ENCODE measurements around the gene NTF3. TPM values are rescaled to one million over a fixed set of nuclear protein-coding genes. Genes with fewer than 3 reads are reported as not detected.

The NTF3 gene
- total RNA-seq, 1 experiment from 2014 or later, result not detected

GRCh38 chr12:5503774-5504173 is 71.9 kb downstream of the NTF3 start:
- ChIA-PET CTCF (no interaction called here), POLR2A (no interaction called here), RAD21 (ENCODE audit: low non-redundant PET in 1 of 2, low total read pairs in 2 of 2, uncharacterized antibody in 2 of 2, unreplicated experiment in 2 of 2) (no interaction called here)
- Histone ChIP-seq H3K27ac (ENCODE audit: low read depth, low read length) (no peak overlapping the region), H3K9me2 (ENCODE audit: insufficient read depth) (no peaks in the 10 kb centered on the region), H3K4me3 (replicated peaks in 1 of 2; ENCODE audit: low read depth in 1 of 2, low read length in 2 of 2) (no peak overlapping the region), H3K79me2 (ENCODE audit: insufficient read depth, low read length) (no peaks in the 10 kb centered on the region), H3K4me1 (ENCODE audit: control insufficient read depth in 1 of 2, insufficient read depth in 2 of 2, low read length in 2 of 2) (no peaks in the 10 kb centered on the region), H3K4me2 (ENCODE audit: low read length) (no peak overlapping the region), H3K27me3 (ENCODE audit: insufficient read depth, low read length) (peaks cover 41% of the 10 kb centered on the region; the same call in 1 of the 2 replicates), H2AFZ (ENCODE audit: low read depth, low read length, poor library complexity, severe bottlenecking) (no peak overlapping the region), H3K9ac (ENCODE audit: low read length) (no peak overlapping the region), H3K9me3 (ENCODE audit: control insufficient read depth in 1 of 2, insufficient read depth in 1 of 2, low read depth in 1 of 2, low read length in 2 of 2) (no peaks in the 10 kb centered on the region), H3K36me3 (ENCODE audit: control insufficient read depth in 1 of 2, insufficient read depth in 2 of 2, low read length in 2 of 2) (no peaks in the 10 kb centered on the region), H4K20me1 (ENCODE audit: insufficient read depth) (no peaks in the 10 kb centered on the region)
- ATAC-seq, result no peak
- intact Hi-C loops (cut with micrococcal nuclease), result no loop called here
- DNase-seq (ENCODE audit: low read depth, low spot score), result no peak
- no TSS peak for BruUV-seq (replicated peaks)
- TF ChIP-seq SRF (IDR thresholded peaks at IDR 0.05; ENCODE audit: low read depth) (no peak), ELF1 (IDR thresholded peaks at IDR 0.05; ENCODE audit: borderline replicate concordance, low read depth) (no peak), ZFX (IDR thresholded peaks at IDR 0.05) (no peak), TCF7L2 (IDR thresholded peaks at IDR 0.05; ENCODE audit: borderline replicate concordance, extremely low read depth, insufficient read depth, insufficient read length) (no peak), CBX3 (IDR thresholded peaks at IDR 0.05; ENCODE audit: low read depth) (no peak)

DNA sequence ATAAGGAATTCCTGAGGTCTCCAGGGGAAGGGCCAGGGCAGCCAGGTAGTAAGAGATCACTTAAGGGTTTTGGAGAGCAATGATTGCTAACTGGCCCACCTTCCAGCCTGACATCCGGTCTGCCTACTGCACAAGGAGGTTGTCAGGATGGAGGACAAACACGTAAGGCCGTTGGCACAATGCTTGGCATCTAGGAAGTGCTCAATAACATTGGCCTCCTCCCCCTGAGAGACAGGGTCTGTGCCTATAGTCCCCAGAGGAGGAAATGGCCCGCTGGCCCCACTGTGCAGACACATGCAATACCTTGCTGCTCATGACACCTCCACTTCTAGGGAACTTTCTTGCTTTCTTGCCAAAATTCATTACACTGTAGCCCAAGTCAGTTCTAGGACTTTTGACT is 73.2 kb downstream of the NTF3 start:
- Histone ChIP-seq H3K9ac (ENCODE audit: low read length) (no peak overlapping the region), H3K4me2 (ENCODE audit: low read length) (no peak overlapping the region), H3K27ac (ENCODE audit: low read depth, low read length) (no peak overlapping the region), H3K4me1 (ENCODE audit: control insufficient read depth in 1 of 2, insufficient read depth in 2 of 2, low read length in 2 of 2) (no peaks in the 10 kb centered on the region), H3K79me2 (ENCODE audit: insufficient read depth, low read length) (no peaks in the 10 kb centered on the region), H2AFZ (ENCODE audit: low read depth, low read length, poor library complexity, severe bottlenecking) (no peak overlapping the region), H4K20me1 (ENCODE audit: insufficient read depth) (no peaks in the 10 kb centered on the region), H3K9me2 (ENCODE audit: insufficient read depth) (no peaks in the 10 kb centered on the region), H3K9me3 (ENCODE audit: control insufficient read depth in 1 of 2, insufficient read depth in 1 of 2, low read depth in 1 of 2, low read length in 2 of 2) (no peaks in the 10 kb centered on the region), H3K4me3 (replicated peaks in 1 of 2; ENCODE audit: low read depth in 1 of 2, low read length in 2 of 2) (no peak overlapping the region), H3K36me3 (ENCODE audit: control insufficient read depth in 1 of 2, insufficient read depth in 2 of 2, low read length in 2 of 2) (no peaks in the 10 kb centered on the region), H3K27me3 (ENCODE audit: insufficient read depth, low read length) (peaks cover 31% of the 10 kb centered on the region; the same call in 1 of the 2 replicates)
- ChIA-PET POLR2A (no interaction called here), CTCF (no interaction called here), RAD21 (ENCODE audit: low non-redundant PET in 1 of 2, low total read pairs in 2 of 2, uncharacterized antibody in 2 of 2, unreplicated experiment in 2 of 2) (no interaction called here)
- no TSS peak for BruUV-seq (replicated peaks)
- no peak for DNase-seq (ENCODE audit: low read depth, low spot score)
- intact Hi-C loops (cut with micrococcal nuclease), result no loop called here
- no peak for ATAC-seq
- TF ChIP-seq MAX (IDR thresholded peaks at IDR 0.05), result no peak
- no peak for TF ChIP-seq TCF7L2 (IDR thresholded peaks at IDR 0.05; ENCODE audit: borderline replicate concordance, extremely low read depth, insufficient read depth, insufficient read length)
- TF ChIP-seq SP1 (IDR thresholded peaks at IDR 0.05; ENCODE audit: low read depth), result no peak
- TF ChIP-seq ZNF274 (IDR thresholded peaks at IDR 0.05; ENCODE audit: low read depth, low read length), result no peak
- TF ChIP-seq FOSL1 (IDR thresholded peaks at IDR 0.05; ENCODE audit: low read depth), result no peak
- no peak for TF ChIP-seq POLR2A (IDR thresholded peaks at IDR 0.05; ENCODE audit: borderline replicate concordance, extremely low read depth, insufficient read depth, insufficient read length)
- no peak for TF ChIP-seq SIN3A (IDR thresholded peaks at IDR 0.05; ENCODE audit: low read depth)
